Measurements from ENCODE around the gene MIS18BP1.
"Not testable (repeated sequence)": the region's sequence is repeated elsewhere in the genome, so short reads cannot be mapped to it uniquely, and the experiment has no call there.

MIS18BP1 gene

DNA sequence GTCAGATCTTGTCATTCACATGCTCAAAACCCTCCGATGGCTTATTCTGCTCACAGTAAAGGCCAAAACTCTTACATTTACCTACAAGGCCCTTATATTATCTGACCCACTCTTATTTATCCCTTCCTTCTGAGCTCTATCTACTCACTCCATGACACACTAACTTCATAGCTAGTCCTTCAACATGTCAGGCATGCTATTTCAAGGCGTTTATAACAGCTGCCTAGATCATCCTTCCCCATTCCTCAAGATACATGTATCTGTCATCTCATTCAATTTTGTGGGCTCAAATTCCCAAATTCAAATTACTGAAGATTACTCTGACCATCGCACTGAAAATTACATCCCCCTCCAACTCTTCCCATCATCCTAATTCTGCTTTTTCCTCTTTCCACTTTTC, 6.9 kb downstream of the MIS18BP1 start:
- DNase-seq (ENCODE audit: low read depth in 2 of 2), result no peak

DNA sequence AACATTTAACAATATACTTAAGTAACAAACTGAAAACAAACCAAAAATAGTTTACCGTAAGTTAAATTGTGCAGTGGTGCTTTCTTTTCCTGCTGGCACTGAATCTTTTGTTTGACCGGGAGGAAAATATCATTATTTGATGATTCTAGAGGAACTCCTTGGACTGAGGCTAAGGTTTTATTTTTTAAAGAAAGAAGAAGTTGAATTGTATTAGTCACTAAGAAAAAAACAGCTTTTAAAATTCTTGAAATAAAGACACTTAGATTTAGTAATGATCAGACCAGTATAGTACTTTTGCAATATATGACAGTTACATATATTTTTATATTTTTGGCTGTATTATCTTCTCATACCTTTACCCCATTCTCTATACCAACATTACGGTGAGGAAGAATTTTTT, 10.3 kb downstream of the MIS18BP1 start:
- DNase-seq (ENCODE audit: low read depth in 2 of 2), result no peak

DNA sequence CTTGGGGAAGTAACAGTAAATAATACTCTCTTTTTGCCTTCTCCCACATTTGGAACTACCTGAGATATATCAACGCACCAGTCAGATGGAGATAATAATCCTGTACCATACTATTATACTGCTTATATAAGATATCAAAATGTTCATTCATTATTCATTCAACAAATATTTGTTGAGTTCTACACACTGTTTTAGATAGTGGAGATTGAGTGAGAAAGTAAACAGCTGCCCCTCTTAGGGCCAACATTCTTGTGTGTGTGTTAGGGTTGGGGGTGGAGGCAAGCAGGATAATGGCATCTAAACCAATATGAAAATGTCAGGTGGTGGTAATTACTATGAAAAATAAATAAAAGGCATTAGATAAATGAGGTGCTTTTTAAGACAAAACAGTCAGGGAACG, 14.0 kb downstream of the MIS18BP1 start:
- DNase-seq (ENCODE audit: low read depth in 2 of 2), result no peak

DNA sequence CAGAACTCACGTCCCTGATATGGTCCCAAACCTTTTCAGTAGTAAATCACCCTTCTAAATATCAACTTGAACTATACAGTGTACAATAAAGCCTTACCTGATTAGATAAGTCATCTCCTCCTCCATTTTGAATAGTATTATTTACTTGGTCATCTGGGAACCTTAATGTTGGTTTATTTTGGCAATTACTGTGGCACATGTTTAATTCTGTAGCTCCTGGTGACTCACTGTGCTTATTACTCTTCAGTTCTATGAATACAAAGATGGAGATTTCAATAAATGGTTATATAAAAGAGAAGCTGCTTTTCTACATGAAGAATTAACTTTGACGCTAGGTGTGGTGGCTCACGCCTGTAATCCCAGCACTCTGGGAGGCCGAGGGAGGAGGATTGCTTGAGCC, 25.4 kb downstream of the MIS18BP1 start:
- no peak for DNase-seq (ENCODE audit: low read depth in 2 of 2)

DNA sequence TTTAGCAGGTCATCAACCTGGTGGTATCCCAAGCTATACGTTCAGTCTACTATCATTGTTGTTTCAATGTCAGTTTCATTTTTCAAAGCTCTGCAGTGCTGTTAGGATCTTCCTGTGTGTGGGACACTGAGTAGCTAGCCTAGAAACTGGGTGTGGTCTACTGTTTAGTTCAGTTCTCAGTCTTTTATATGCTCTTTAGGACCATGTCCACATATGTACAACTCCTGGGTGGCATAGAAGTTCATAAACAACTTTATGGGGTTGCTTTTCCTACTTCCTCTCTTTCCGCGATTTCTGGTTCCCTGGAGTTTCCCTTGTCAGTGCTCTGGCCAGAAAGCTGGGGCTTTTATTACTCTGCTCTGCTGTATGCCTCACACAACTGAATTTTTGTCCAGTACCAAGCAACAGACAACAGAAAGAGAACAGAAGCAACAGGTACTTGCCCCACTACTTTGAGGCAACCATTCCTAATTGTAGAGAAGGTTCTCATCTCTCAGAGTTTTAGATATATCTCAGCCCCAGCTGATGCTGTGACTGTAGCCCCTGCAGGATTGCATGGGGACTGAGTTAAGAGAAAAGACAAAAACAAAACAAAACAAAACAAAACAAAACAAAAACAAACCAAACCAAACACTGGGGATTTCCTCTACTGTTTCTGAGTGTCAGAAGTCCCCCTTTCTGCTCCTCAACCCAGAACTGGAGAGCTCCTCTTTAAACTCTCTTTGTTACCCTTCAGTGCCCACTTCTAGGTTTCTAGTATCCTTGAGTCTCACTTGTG, 30.3 kb downstream of the MIS18BP1 start:
- no peak for DNase-seq (ENCODE audit: low read depth in 2 of 2)

DNA sequence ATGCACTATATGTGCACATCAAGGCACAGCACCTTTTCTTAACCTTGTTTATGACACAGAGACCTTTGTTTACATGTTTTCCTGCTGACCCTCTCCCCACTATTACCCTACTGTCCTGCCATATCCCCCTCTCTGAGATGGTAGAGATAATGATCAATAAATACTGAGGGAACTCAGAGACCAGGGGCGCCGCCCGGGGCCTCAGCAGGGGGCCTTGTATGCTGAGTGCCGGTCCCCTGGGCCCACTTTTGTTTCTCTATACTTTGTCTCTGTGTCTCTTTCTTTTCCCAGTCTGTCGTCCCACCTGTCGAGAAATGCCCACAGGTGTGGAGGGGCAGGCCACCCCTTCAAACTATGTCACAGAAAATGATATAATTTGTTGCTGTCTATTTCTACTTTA, 38.7 kb downstream of the MIS18BP1 start:
- not testable (repeated sequence) for DNase-seq (ENCODE audit: low read depth in 2 of 2)

DNA sequence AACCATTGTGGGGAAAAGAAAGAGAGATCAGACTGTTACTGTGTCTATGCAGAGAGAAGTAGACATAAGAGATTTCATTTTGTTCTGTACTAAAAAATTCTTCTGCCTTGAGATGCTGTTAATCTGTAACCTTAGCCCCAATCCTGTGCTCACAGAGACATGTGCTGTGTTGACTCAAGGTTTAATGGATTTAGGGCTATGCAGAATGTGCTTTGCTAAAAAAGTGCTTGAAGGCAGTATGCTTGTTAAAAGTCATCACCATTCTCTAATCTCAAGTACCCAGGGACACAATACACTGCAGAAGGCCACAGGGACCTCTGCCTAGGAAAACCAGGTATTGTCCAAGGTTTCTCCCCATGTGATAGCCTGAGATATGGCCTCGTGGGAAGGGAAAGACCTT, 39.3 kb downstream of the MIS18BP1 start:
- DNase-seq (ENCODE audit: low read depth in 2 of 2), result not testable (repeated sequence)

DNA sequence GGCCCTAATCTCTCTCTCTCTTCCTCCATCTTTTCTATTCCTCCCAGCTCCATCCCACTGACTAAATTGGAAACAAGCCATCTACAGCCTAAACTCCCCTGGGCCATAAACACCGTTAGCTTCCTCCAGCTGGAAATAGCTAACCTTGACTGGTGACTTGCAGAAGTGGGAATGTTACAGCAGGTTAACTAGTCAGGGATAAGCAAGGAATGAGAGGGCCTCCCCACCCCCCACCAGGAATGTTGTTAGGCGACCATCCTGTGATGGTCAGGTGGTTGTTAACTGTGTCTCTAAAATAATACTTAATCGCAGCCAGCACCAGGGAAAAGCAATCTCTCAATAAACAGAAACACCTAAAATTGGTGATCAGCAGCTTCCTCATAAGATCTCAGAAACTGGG, 40.8 kb downstream of the MIS18BP1 start:
- no peak for DNase-seq (ENCODE audit: low read depth in 2 of 2)

DNA sequence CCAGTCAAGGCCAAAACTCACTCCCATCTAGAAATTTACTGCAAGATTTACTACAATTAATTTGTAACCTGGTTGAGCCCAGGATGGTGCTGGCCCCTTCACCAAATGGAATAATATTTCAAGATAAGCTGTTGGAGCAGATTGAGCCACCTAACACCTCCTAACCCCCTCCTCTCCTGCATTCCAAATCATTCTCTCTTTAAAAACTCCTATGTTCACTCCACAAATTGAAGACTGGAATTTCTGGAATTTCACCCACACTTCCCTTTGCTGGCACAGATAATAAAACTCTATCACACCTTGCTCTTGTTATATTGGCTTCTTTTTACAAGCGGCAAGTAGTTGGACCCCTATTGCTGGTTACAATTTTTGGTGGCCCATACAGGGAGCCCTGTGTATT, 41.7 kb downstream of the MIS18BP1 start:
- no peak for DNase-seq (ENCODE audit: low read depth in 2 of 2)

DNA sequence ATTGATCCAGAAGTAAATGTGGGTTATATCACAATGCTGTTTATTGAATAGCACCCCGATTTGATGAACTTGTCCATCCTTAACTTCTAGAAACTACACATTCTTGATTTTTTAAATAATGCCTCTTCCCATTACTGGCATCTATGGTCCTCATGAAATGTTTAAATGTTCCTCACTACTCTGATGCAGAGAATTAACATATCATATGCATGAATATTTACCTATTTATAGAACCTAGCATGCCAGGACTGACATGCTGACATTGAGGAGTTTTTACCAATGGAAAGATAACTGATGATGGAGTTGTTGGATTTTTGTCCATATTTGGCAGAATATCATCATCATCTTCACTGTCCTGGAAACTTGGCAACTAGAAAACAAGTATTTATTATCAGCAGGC, 42.8 kb downstream of the MIS18BP1 start:
- no peak for DNase-seq (ENCODE audit: low read depth in 2 of 2)

DNA sequence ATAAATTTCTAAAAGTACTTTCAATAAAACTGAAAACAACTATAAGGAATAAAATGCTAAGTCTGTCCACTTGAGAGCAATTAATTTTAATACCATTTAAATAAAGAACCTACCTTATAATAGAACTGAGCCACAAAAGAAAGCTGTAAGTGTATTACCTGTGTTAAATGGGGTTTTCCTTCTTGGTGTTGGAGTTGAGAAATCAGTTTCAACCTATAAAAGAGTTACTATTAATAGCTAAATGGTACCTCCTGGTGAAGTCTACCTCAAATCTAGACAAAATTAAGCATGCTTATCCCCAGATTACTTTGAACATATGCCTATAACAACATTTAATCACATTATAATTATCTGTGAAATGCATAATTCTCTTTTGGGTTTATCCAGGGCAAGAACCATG, 48.8 kb downstream of the MIS18BP1 start:
- DNase-seq (ENCODE audit: low read depth in 2 of 2), result no peak

DNA sequence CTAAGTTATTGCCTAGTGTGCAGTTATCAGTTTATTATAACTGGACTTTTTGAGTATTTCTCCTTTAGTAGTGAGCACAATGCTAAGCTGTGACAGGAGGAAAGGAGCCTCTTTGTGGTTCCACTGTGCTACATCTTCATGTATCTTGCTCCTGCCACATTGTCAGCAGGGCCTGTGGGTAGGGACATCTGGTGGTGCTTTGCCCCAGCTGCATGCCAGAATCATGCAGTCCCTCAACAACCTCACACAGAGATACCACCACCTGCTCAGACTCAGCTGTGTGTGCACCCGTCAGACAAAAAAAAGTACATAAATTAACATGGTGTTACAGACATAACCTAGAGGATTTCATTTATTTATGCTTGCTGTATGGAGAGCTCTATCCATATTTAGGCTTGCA, 51.1 kb downstream of the MIS18BP1 start:
- DNase-seq (ENCODE audit: low read depth in 2 of 2), result no peak

DNA sequence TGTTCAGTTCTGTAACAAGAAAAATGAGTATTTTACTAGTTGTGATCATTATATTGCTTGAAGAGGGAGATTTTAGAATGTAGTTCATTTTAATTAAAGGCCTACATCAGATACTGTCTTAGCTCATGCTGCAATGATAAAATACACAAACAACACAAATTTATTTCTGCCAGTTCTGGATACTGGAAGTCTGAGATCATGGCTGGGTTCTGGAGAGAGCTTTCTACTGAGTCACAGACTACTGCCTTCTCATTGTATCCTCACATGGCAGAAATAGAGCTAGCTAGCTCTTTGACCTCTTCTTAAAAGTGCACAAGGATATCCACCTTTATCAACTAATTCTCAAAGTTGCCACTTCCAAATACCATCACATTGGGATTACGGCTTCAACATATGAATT, 53.8 kb downstream of the MIS18BP1 start:
- DNase-seq (ENCODE audit: low read depth in 2 of 2), result no peak

DNA sequence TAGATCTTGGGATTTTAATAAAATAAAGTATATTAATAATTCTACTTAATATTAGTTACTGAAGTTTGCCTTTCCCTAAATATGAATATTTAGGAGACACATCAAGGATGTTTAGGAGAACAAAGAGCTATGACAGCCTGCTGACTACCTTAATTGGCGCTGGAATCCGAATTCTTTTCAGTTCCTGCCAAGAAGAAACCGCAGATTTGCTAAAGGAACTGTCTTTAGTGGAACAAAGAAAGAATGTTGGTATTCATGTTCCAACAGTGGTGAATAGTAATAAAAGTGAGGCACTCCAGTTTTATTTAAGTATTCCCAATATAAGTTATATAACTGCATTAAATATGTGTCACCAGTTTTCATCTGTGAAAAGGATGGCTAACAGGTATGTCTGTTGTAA, 54.5 kb downstream of the MIS18BP1 start:
- no peak for DNase-seq (ENCODE audit: low read depth in 2 of 2)

DNA sequence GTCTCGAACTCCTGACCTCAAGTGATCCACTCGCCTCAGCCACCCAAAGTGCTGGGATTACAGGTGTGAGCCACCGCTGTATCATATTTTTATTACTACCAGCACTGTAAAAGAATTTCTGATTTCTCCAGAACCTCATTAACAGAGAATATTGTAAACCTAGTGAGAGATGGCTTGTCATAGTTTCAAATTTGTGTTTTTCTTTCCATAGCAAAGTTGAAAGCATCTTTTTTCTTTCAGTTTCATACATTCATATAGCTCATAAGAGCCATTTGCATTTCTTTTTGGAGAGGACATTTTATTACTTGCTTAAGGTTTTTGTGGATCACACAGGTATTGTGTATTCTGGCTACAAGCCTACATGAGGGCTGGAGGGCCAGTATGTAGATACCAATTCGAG, 58.0 kb downstream of the MIS18BP1 start:
- DNase-seq (ENCODE audit: low read depth in 2 of 2), result no peak

DNA sequence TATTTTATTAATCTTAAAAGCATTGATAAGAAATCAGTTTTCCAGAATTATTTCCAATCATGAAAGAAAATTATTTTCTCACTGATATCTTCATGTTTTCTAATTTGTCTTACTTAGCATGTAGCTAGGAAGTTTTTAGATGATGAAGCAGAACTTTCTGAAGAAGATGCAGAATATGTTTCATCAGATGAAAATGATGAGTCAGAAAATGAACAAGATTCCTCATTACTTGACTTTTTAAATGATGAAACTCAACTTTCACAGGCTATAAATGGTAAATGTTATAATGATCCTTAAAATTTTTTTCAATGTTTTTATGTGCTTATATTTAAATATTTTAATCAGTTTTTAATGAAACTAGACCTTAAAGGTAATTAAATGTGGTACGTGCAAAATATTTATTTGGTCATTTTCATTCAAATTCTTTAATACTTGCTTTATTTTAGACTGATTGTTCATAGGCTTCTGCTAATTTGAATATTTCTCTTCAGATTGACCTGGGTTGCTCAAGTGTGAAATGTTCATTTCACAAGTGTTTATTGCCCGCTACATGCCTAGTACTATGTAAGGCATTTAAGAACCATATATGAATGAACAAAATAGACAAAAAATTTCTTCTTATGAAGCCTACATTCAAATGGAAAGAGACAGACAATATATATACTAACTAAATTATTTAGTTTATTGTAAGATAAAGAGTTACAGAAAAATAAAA, 67.7 kb downstream of the MIS18BP1 start:
- no peak for DNase-seq (ENCODE audit: low read depth in 2 of 2)

DNA sequence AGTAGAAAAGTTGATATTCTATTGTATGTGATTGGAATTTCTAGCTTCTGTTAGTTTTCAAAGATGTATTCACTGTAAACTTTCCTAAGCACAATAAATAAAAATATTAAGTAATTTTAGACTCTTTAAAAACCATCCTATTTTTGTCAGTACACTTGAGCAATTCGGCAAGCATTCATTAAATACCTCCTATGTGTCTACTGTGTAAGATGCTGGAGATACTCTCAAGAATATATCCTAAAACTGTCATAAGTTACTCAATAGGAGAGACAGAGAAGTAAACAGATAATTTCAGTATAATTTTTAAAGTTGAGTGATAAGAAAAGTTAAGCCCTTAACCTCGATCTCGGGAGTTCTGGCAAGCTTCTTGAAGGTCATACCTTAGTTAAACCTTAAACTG, 71.2 kb downstream of the MIS18BP1 start:
- no peak for DNase-seq (ENCODE audit: low read depth in 2 of 2)

DNA sequence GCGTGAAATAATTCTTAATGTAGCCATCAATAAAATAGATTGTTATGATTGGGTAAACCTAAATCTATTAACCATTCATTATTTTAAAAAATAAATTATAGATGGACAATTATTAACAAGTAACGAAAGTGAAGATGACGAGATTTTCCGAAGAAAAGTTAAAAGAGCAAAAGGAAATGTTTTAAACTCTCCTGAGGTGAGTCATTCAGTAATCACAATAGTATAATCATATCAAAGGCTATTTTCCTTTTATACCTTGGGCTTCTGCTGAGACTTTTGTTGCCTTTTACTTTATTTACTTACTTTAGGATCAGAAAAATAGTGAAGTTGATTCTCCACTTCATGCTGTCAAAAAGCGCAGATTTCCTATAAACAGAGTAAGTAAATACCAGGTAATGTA, 71.7 kb downstream of the MIS18BP1 start:
- DNase-seq (ENCODE audit: low read depth in 2 of 2), result no peak

DNA sequence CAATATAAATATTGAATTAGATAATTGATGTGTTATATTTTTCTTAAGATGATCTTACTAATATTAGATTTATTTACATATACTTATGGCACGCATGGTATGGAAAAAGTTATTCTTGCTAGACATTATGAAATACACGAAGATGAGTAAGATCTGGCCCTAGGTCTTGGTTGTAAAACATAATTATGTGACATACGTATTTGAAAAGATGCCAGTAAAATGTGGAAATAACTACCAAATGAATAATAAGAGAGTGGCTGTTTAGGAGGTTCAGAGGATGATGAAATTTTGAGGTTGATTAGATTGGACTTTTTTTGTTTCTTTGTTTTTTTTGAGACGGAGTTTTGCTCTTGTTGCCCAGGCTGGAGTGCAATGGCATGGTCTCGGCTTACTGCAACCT, 75.9 kb downstream of the MIS18BP1 start:
- no peak for DNase-seq (ENCODE audit: low read depth in 2 of 2)

DNA sequence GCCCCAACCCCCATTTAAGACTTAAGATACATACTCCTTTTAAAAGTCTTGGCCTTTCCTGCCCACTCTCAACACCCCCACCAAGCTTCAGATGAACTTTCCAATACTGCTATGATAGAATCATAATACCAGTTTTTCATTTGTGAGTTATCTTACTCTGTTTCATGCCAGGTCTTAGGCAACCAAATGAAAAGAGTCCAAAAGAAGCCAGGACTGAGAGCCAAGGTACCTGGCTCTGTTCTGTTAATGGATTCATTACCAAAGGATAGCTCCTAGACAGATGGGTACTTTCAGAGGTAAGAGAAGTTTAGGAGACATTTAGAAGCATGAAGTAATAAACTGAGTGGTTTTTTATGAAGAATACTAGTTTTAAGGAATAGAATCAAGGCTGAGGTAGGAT, 83.1 kb downstream of the MIS18BP1 start:
- DNase-seq (ENCODE audit: low read depth in 2 of 2), result no peak

DNA sequence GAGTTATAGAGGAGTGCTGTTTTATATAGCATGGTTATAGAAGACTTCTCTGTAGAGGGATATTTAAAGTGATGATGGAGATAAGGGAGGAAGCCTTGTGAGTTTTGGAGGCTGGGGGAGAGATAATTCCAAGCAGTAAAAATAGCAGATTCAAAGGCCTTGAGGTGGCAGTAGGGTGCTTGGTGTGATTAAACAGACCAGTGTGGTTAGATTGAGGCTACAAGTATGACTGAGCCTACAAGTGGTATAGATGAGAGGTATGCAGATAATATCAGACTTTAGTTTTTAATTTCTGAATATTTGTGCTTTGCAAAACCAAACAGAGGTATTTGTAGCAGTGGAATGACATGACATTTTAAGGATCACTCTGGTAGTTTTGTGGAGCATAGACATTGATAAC, 96.9 kb downstream of the MIS18BP1 start:
- DNase-seq (ENCODE audit: low read depth in 2 of 2), result no peak
